ENCODE results near the gene ZNF784.

ZNF784 gene

DNA sequence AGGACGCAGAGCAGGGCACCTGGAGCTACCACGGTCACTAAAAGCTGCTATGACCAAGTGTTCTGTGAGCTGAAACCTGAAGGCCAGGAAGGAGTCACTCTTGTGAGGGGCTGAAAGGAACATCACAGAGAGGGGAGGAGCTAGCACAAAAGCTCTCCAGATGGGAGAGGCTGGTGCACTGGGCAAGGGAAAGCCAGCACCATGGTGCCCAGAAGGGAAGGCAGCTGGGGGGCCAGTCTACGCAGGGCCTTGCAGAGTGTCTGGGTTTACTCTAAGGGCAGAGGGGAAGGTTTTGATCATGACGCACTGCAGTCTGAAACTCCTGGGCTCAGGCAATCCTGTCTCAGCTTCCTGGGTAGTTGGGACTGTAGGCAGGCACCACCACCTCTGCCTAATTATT, 12.4 kb upstream of the ZNF784 start:
- H3K79me2 ChIP-seq (ENCODE audit: control insufficient read depth, low read length), result peaks cover 58% of the 10 kb centered on the region
- TF ChIP-seq CTCF (IDR thresholded peaks at IDR 0.05; ENCODE audit: low read depth, low read length, poor library complexity, severe bottlenecking), result no peak
- peak overlapping the region; percentile 96 for H3K4me2 ChIP-seq (ENCODE audit: low read length)
- peaks cover 59% of the 10 kb centered on the region for H3K4me1 ChIP-seq (ENCODE audit: control insufficient read depth, low read length)
- H3K27me3 ChIP-seq (ENCODE audit: control insufficient read depth, low read length), result no peaks in the 10 kb centered on the region
- peaks cover 30% of the 10 kb centered on the region for H3K36me3 ChIP-seq (ENCODE audit: control insufficient read depth, low read length)
- no peaks in the 10 kb centered on the region for H3K9me2 ChIP-seq (replicated peaks; ENCODE audit: control insufficient read depth, low read length)
- no peak overlapping the region for H3K27ac ChIP-seq (ENCODE audit: low read depth, low read length)
- H3F3A ChIP-seq (ENCODE audit: control insufficient read depth, insufficient read depth), result peaks cover 25% of the 10 kb centered on the region
- peaks cover 3% of the 10 kb centered on the region; the same call in 1 of the 2 replicates for H4K20me1 ChIP-seq (ENCODE audit: control insufficient read depth, insufficient read depth, low read depth, low read length)
- peak overlapping the region; percentile 86 for H3K4me3 ChIP-seq (ENCODE audit: low read length)
- H3K9me3 ChIP-seq (ENCODE audit: control insufficient read depth, insufficient read depth, low read length), result no peaks in the 10 kb centered on the region

- peak overlapping the region; percentile 96 for H3K4me2 ChIP-seq (ENCODE audit: low read length)
- peak overlapping the region; percentile 86 for H3K4me3 ChIP-seq (ENCODE audit: low read length)
- peaks cover 52% of the 10 kb centered on the region for H3K79me2 ChIP-seq (ENCODE audit: control insufficient read depth, low read length)
Measured at GRCh38 chr19:55635856-55636440, 11.6 kb upstream of the ZNF784 start.

GRCh38 chr19:55635334-55635717, 11.0 kb upstream of the ZNF784 start:
- H3K79me2 ChIP-seq (ENCODE audit: control insufficient read depth, low read length), result peaks cover 52% of the 10 kb centered on the region
- H3K9me3 ChIP-seq (ENCODE audit: control insufficient read depth, insufficient read depth, low read length), result no peaks in the 10 kb centered on the region
- H3K9me2 ChIP-seq (replicated peaks; ENCODE audit: control insufficient read depth, low read length), result no peaks in the 10 kb centered on the region
- TF ChIP-seq EZH2phosphoT487 (IDR thresholded peaks at IDR 0.05; ENCODE audit: borderline replicate concordance, low read length) (no peak), CTCF (IDR thresholded peaks at IDR 0.05; ENCODE audit: low read depth, low read length, poor library complexity, severe bottlenecking) (no peak)
- peaks cover 16% of the 10 kb centered on the region for H3F3A ChIP-seq (ENCODE audit: control insufficient read depth, insufficient read depth)
- H3K36me3 ChIP-seq (ENCODE audit: control insufficient read depth, low read length), result peaks cover 26% of the 10 kb centered on the region
- peak overlapping the region; percentile 86 for H3K4me3 ChIP-seq (ENCODE audit: low read length)
- H4K20me1 ChIP-seq (ENCODE audit: control insufficient read depth, insufficient read depth, low read depth, low read length), result peaks cover 3% of the 10 kb centered on the region; the same call in 1 of the 2 replicates
- H3K4me2 ChIP-seq (ENCODE audit: low read length), result peak overlapping the region; percentile 96
- peaks cover 56% of the 10 kb centered on the region for H3K4me1 ChIP-seq (ENCODE audit: control insufficient read depth, low read length)
- no peaks in the 10 kb centered on the region for H3K27me3 ChIP-seq (ENCODE audit: control insufficient read depth, low read length)
- peak overlapping the region; percentile 56 for H3K27ac ChIP-seq (ENCODE audit: low read depth, low read length)

More at GRCh38 chr19:55635856-55636440, 11.6 kb upstream of the ZNF784 start:
- peaks cover 26% of the 10 kb centered on the region for H3K36me3 ChIP-seq (ENCODE audit: control insufficient read depth, low read length)
- H3K4me1 ChIP-seq (ENCODE audit: control insufficient read depth, low read length), result peaks cover 60% of the 10 kb centered on the region
- peaks cover 3% of the 10 kb centered on the region; the same call in 1 of the 2 replicates for H4K20me1 ChIP-seq (ENCODE audit: control insufficient read depth, insufficient read depth, low read depth, low read length)
- TF ChIP-seq EZH2phosphoT487 (IDR thresholded peaks at IDR 0.05; ENCODE audit: borderline replicate concordance, low read length) (no peak), CTCF (IDR thresholded peaks at IDR 0.05; ENCODE audit: low read depth, low read length, poor library complexity, severe bottlenecking) (no peak)
- no peaks in the 10 kb centered on the region for H3K9me2 ChIP-seq (replicated peaks; ENCODE audit: control insufficient read depth, low read length)
- peaks cover 20% of the 10 kb centered on the region for H3F3A ChIP-seq (ENCODE audit: control insufficient read depth, insufficient read depth)
- no peaks in the 10 kb centered on the region for H3K9me3 ChIP-seq (ENCODE audit: control insufficient read depth, insufficient read depth, low read length)
- no peaks in the 10 kb centered on the region for H3K27me3 ChIP-seq (ENCODE audit: control insufficient read depth, low read length)
- no peak overlapping the region for H3K27ac ChIP-seq (ENCODE audit: low read depth, low read length)

Measured in DOHH2 (cell line).